HepG2 (cell line): Measurements from ENCODE around the gene SIGLEC8. TPM values are rescaled to one million over a fixed set of nuclear protein-coding genes. Genes with fewer than 3 reads are reported as not detected.

Source experiments
- ATAC-seq: fragments of 200-7000 bp; cut with Tn5 transposase; 3 replicates; pipeline ENCODE4 v1.9.1; 2020; ENCODE audit warnings: mild to moderate bottlenecking, moderate library complexity
- BruUV-seq: library from RNA; stranded (reverse); fragments of 400-500 nt; replicated peaks from 2 replicates; lab custom pipeline; 2021; lab: Mats Ljungman, UMichigan
- CTCF ChIA-PET: fragments of 300-600 bp; formaldehyde crosslinking; extraction: SDS; loops from one replicate; lab custom pipeline; 2021; ENCODE audit warnings: low total read pairs, inconsistent platforms, low intra/inter-chr PET ratio; lab: Yijun Ruan, JAX
- POLR2A ChIA-PET: fragments of 350-600 bp; sonication (Branson Sonifier 250); formaldehyde crosslinking; loops from one replicate; lab custom pipeline; 2020; ENCODE audit warnings: antibody characterized with exemption, inconsistent platforms; lab: Yijun Ruan, JAX
- DNase-seq: peaks from one replicate; pipeline ENCODE4 v3.0.0-alpha.2; 2015; ENCODE audit warnings: low spot score
- FAIRE-seq: peaks from 3 replicates; lab custom pipeline; 2011; peaks lifted over from hg19 to GRCh38; lab: Jason Lieb, UNC
- H2AFZ ChIP-seq: one replicate; pipeline ENCODE4 v1.6.1; 2011; ENCODE audit warnings: low read length, inconsistent platforms
- H3K27ac ChIP-seq: fragments of 300-600 bp; 3 replicates; pipeline ENCODE4 v1.8.0; 2011; ENCODE audit warnings: mixed run types, mild to moderate bottlenecking, mixed read lengths, low read length, inconsistent platforms; ENCODE audit not compliant: insufficient read depth; ENCODE audit errors: extremely low read length
- H3K27me3 ChIP-seq, 2 experiments: fragments of 200-600 bp in 1 of 2; 2 replicates in 1 of 2; 3 replicates in 1 of 2; pipeline versions ENCODE4 v1.6.0 to v1.8.0; 2011; ENCODE audit warnings: low read length in 2 of 2, mild to moderate bottlenecking in 2 of 2, moderate library complexity in 2 of 2, inconsistent platforms in 1 of 2; ENCODE audit not compliant: insufficient read depth in 2 of 2, control insufficient read depth in 1 of 2
- H3K36me3 ChIP-seq, 2 experiments: fragments of 200-600 bp in 1 of 2; replicated peaks in 1 of 2; 2 replicates in 1 of 2; 3 replicates in 1 of 2; pipeline versions ENCODE4 v1.5.1 to v1.8.0; 2011; ENCODE audit warnings: low read length in 2 of 2, inconsistent platforms in 1 of 2; ENCODE audit not compliant: insufficient read depth in 2 of 2, control insufficient read depth in 1 of 2
- H3K4me1 ChIP-seq: 2 replicates; pipeline ENCODE4 v1.5.1; 2012; ENCODE audit warnings: low read length, inconsistent platforms; ENCODE audit not compliant: insufficient read depth
- H3K4me2 ChIP-seq: 2 replicates; pipeline ENCODE4 v1.6.0; 2011; ENCODE audit warnings: low read depth, low read length, inconsistent platforms
- H3K4me3 ChIP-seq, 3 experiments: fragments of 200-600 bp in 1 of 3; sonication (generic), shearing (Covaris generic) in 1 of 3; replicated peaks in 1 of 3; 2 replicates each; pipeline ENCODE4 v1.5.1; 2011 to 2016; ENCODE audit warnings: low read length in 3 of 3, inconsistent platforms in 2 of 3, low read depth in 2 of 3, mild to moderate bottlenecking in 2 of 3, control low read depth in 1 of 3, mixed read lengths in 1 of 3; ENCODE audit not compliant: insufficient read depth in 1 of 3
- H3K79me2 ChIP-seq: one replicate; pipeline ENCODE4 v1.6.1; 2011; ENCODE audit warnings: low read length, inconsistent platforms; ENCODE audit not compliant: insufficient read depth
- H3K9ac ChIP-seq: 2 replicates; pipeline ENCODE4 v1.6.0; 2011; ENCODE audit warnings: mild to moderate bottlenecking, low read depth, low read length, inconsistent platforms; ENCODE audit not compliant: insufficient read depth
- H3K9me3 ChIP-seq: 2 replicates; pipeline ENCODE4 v1.5.1; 2012; ENCODE audit warnings: mild to moderate bottlenecking, low read length
- H4K20me1 ChIP-seq: 2 replicates; pipeline ENCODE4 v1.6.0; 2011; ENCODE audit warnings: inconsistent platforms, mild to moderate bottlenecking, low read length, moderate library complexity; ENCODE audit not compliant: insufficient read depth
- ARNTL ChIP-seq: sonication (generic); formaldehyde crosslinking; IDR thresholded peaks from 2 replicates; pipeline ENCODE4 v1.4.0; 2020; ENCODE audit warnings: mild to moderate bottlenecking, missing genetic modification reagents
- BRF2 ChIP-seq: sonication (generic); formaldehyde crosslinking; IDR thresholded peaks from 2 replicates; pipeline ENCODE4 v1.8.1; 2022; ENCODE audit warnings: mild to moderate bottlenecking, missing genetic modification reagents
- CCDC6 ChIP-seq: sonication (generic); formaldehyde crosslinking; IDR thresholded peaks from 2 replicates; pipeline ENCODE4 v1.8.1; 2022; ENCODE audit warnings: mild to moderate bottlenecking, missing genetic modification reagents, moderate library complexity
- CENPBD1 ChIP-seq: sonication (generic); formaldehyde crosslinking; IDR thresholded peaks from 2 replicates; pipeline ENCODE4 v1.8.0; 2022; ENCODE audit warnings: missing genetic modification reagents, low read depth, mild to moderate bottlenecking, borderline replicate concordance
- CHCHD3 ChIP-seq: sonication (generic); formaldehyde crosslinking; IDR thresholded peaks from 2 replicates; pipeline ENCODE4 v1.8.0; 2022; ENCODE audit warnings: mild to moderate bottlenecking, missing genetic modification reagents, moderate library complexity
- HIVEP1 ChIP-seq: sonication (generic); formaldehyde crosslinking; IDR thresholded peaks from 2 replicates; pipeline ENCODE4 v1.4.0; 2020; ENCODE audit warnings: mild to moderate bottlenecking, missing genetic modification reagents
- HNRNPH1 ChIP-seq: fragments of 200-400 bp; formaldehyde crosslinking; optimal IDR thresholded peaks from 2 replicates; pipeline ENCODE3; 2017; ENCODE audit warnings: mild to moderate bottlenecking, low read depth, low read length
- POLR2G ChIP-seq: fragments of 200-400 bp; formaldehyde crosslinking; IDR thresholded peaks from 2 replicates; pipeline ENCODE4 v1.6.1; 2018; ENCODE audit warnings: mild to moderate bottlenecking, low read depth, low read length, moderate library complexity
- SYNCRIP ChIP-seq: fragments of 200-400 bp; formaldehyde crosslinking; IDR thresholded peaks from 2 replicates; pipeline ENCODE4 v1.6.1; 2018; ENCODE audit warnings: mild to moderate bottlenecking, low read depth, low read length; ENCODE audit not compliant: insufficient read depth
- ZHX2 ChIP-seq, 2 experiments: sonication (generic) in 1 of 2; formaldehyde crosslinking in 1 of 2; IDR thresholded peaks; 2 replicates each; pipeline versions ENCODE4 v1.6.1 to v1.9.0; 2014 to 2022; ENCODE audit warnings: antibody characterized with exemption in 1 of 2, borderline replicate concordance in 1 of 2, inconsistent platforms in 1 of 2, low read depth in 1 of 2, missing genetic modification reagents in 1 of 2
- ZMYM2 ChIP-seq: sonication (generic); formaldehyde crosslinking; IDR thresholded peaks from 2 replicates; pipeline ENCODE4 v1.8.0; 2022; ENCODE audit warnings: mild to moderate bottlenecking, missing genetic modification reagents
- ZNF652 ChIP-seq: IDR thresholded peaks from 2 replicates; pipeline ENCODE4 v1.6.1; 2016; ENCODE audit warnings: low read depth, borderline replicate concordance
- ZNF780A ChIP-seq: sonication (generic); formaldehyde crosslinking; IDR thresholded peaks from 2 replicates; pipeline ENCODE4 v1.8.0; 2022; ENCODE audit warnings: mild to moderate bottlenecking, missing genetic modification reagents, moderate library complexity
- ZSCAN29 ChIP-seq: sonication (generic); formaldehyde crosslinking; conservative IDR thresholded peaks from 2 replicates; pipeline ENCODE4 v1.4.0; 2020; ENCODE audit warnings: mild to moderate bottlenecking, missing genetic modification reagents
- WGBS: methylation state at CpG from one replicate; pipeline ENCODE4 v1.1.6; 2017; ENCODE audit warnings: low lambda C conversion rate; 5-methylcytosine and 5-hydroxymethylcytosine counted together
- in situ Hi-C: cut with HindIII; loops from 2 replicates; pipeline ENCODE4 v1.10.0; 2017; ENCODE audit warnings: low pct_unique_long_range_greater_than_20kb; ENCODE audit not compliant: extremely low pct_ligation_motif_present
- intact Hi-C: fragments of 100-400 bp; cut with micrococcal nuclease; formaldehyde crosslinking; loops from one replicate; pipeline ENCODE4 v1.10.0; 2022; ENCODE audit not compliant: unreplicated experiment
- polyA plus RNA-seq, 8 experiments: library from polyadenylated mRNA; depleted of rRNA in 3 of 8; stranded (reverse) in 7 of 8; unstranded in 1 of 8; fragments of >200 nt; fragmentation: Illumina TruSeq in 4 of 8; extraction: Trizol in 4 of 8; gene quantifications; 2 replicates each; pipeline versions ENCODE4 v1.2.1 to v1.2.3, GENCODE V29; 2011 to 2016; ENCODE audit warnings: low read depth in 4 of 8, missing spikeins in 1 of 8, mixed read lengths in 1 of 8; ENCODE audit not compliant: insufficient read depth in 1 of 8
- total RNA-seq, 5 experiments: library from RNA; depleted of rRNA; stranded (reverse); fragments of >200 nt; fragmentation: Illumina TruSeq; extraction: Trizol; gene quantifications; 2 replicates each; pipeline ENCODE4 v1.2.3, GENCODE V29; 2016; ENCODE audit warnings: low read depth in 1 of 5

Gene SIGLEC8
- total and polyA plus RNA-seq, 2 of the 13 experiments (the other 11 are each of a cell fraction or from before 2014, with no cell fraction given), result not detected

GRCh38 chr19:51422053-51422448, 36.2 kb downstream of the SIGLEC8 start:
- no peaks in the 10 kb centered on the region for H3K9me3 ChIP-seq
- FAIRE-seq, result peak; percentile 71
- H3K9ac ChIP-seq, result no peak overlapping the region
- BruUV-seq, result no TSS peak
- in situ Hi-C loops (no loop called here), intact Hi-C loops (no loop called here)
- DNase-seq, result peak; percentile 67
- no peaks in the 10 kb centered on the region; a peak in 2 of 5 replicates for H3K27me3 ChIP-seq
- 30% methylated on average over 7 of the region's 19 CpGs for WGBS
- ChIA-PET POLR2A (interaction anchor here (0.9 kb wide), 1 partner anchor 82 kb away, joined by 3 read pairs; no protein-coding TSS in a partner anchor), CTCF (interaction anchor here (1.0 to 1.4 kb wide), 2 partner anchors 83 to 93 kb away, joined by 5 to 8 read pairs; no protein-coding TSS in a partner anchor)
- no peaks in the 10 kb centered on the region for H3K79me2 ChIP-seq
- no peaks in the 10 kb centered on the region for H3K4me1 ChIP-seq
- peaks cover 2% of the 10 kb centered on the region; the same call in 1 of the 2 replicates for H4K20me1 ChIP-seq
- H3K4me2 ChIP-seq, result no peak overlapping the region
- ATAC-seq, result peak; percentile 92
- no peak overlapping the region for H2AFZ ChIP-seq
- no peaks in the 10 kb centered on the region for H3K36me3 ChIP-seq
- H3K27ac ChIP-seq, result no peak overlapping the region
- H3K4me3 ChIP-seq, result no peak overlapping the region
- TF ChIP-seq ZNF652 (CRISPR knock-in tag) (peak; percentile 37; the same call in 1 of the 2 replicates), CCDC6 (peak; percentile 98), SYNCRIP (no peak), HIVEP1 (CRISPR knock-in tag) (peak; percentile 84), HNRNPH1 (no peak), CHCHD3 (CRISPR knock-in tag) (peak; percentile 89; the same call in 1 of the 2 replicates), ARNTL (CRISPR knock-in tag) (peak; percentile 90), ZHX2 (IDR thresholded peaks at IDR 0.05; ENCODE audit: low read depth) (no peak), ZHX2 (CRISPR knock-in tag; IDR thresholded peaks at IDR 0.05; ENCODE audit: borderline replicate concordance) (peak; percentile 98), BRF2 (CRISPR knock-in tag) (no peak; the same call in 1 of the 2 replicates), ZSCAN29 (CRISPR knock-in tag) (0 out of 2 replicates have a peak, but pooled peaks have one; percentile 42), CENPBD1 (peak; percentile 77; the same call in 1 of the 2 replicates), ZMYM2 (CRISPR knock-in tag) (peak; percentile 34; the same call in 1 of the 2 replicates), POLR2G (no peak), ZNF780A (CRISPR knock-in tag) (0 out of 2 replicates have a peak, but pooled peaks have one; percentile 57)
